GM12801 (cell line): ENCODE measurements around the gene BGLAP.

Experiments used
- CTCF ChIP-seq: IDR thresholded peaks from one replicate; pipeline ENCODE4 v1.5.1; 2011; ENCODE audit warnings: control low read depth; ENCODE audit not compliant: insufficient read length; ENCODE audit errors: extremely low read depth

Gene BGLAP

GRCh38 chr1:156241311-156241811, 623 bp upstream of the BGLAP start:
- TF ChIP-seq CTCF, result no peak

GRCh38 chr1:156242738-156243137, 754 bp downstream of the BGLAP start:
- no peak for TF ChIP-seq CTCF

GRCh38 chr1:156244126-156244525, 2.1 kb downstream of the BGLAP start:
- TF ChIP-seq CTCF, result no peak

GRCh38 chr1:156244712-156245111, 2.7 kb downstream of the BGLAP start:
- no peak for TF ChIP-seq CTCF

- TF ChIP-seq CTCF, result no peak
Measured at GRCh38 chr1:156245451-156246232, 3.7 kb downstream of the BGLAP start.

GRCh38 chr1:156246241-156246780, 4.3 kb downstream of the BGLAP start:
- no peak for TF ChIP-seq CTCF

- TF ChIP-seq CTCF, result no peak
Measured at GRCh38 chr1:156246781-156247459, 4.9 kb downstream of the BGLAP start.
